ENCODE results near the gene FOXF2. TPM values are rescaled to one million over a fixed set of nuclear protein-coding genes. Genes with fewer than 3 reads are reported as not detected.
"Not testable (repeated sequence)": the region's sequence is repeated elsewhere in the genome, so short reads cannot be mapped to it uniquely, and the experiment has no call there.

The FOXF2 gene
- total and polyA plus RNA-seq, 10 of the 15 experiments (the other 5 are each of a cell fraction or from before 2014, with no cell fraction given), result not detected

GRCh38 chr6:1369695-1370094, 19.7 kb upstream of the FOXF2 start:
- H3K4me3 ChIP-seq; BruUV-seq (replicated peaks); H4K20me1 ChIP-seq (ENCODE audit: control insufficient read depth, insufficient read depth); in situ Hi-C loops (cut with MboI); FAIRE-seq; H2AFZ ChIP-seq (ENCODE audit: control insufficient read depth, low read depth, low read length); H3K79me2 ChIP-seq (ENCODE audit: control insufficient read depth, insufficient read depth, low read length); POLR2A ChIA-PET; H3K4me2 ChIP-seq (ENCODE audit: control insufficient read depth, insufficient read depth); H3K9ac ChIP-seq (ENCODE audit: control insufficient read depth, insufficient read depth, low read length); SMC1A ChIA-PET (ENCODE audit: uncharacterized antibody, unreplicated experiment); CTCF ChIA-PET; DNase-seq (ENCODE audit: low read depth, low spot score); H3K9me3 ChIP-seq (replicated peaks; ENCODE audit: control insufficient read depth, insufficient read depth, low read length); RAD21 ChIA-PET (ENCODE audit: unreplicated experiment); H3K4me1 ChIP-seq (ENCODE audit: control insufficient read depth, insufficient read depth, low read length); ATAC-seq; H3K27ac ChIP-seq (ENCODE audit: control insufficient read depth, insufficient read depth); intact Hi-C loops (cut with micrococcal nuclease; ENCODE audit: unreplicated experiment); H3K27me3 ChIP-seq (replicated peaks in 1 of 2; ENCODE audit: control insufficient read depth in 2 of 2, insufficient read depth in 2 of 2, low read length in 1 of 2); H3K36me3 ChIP-seq (ENCODE audit: control insufficient read depth in 2 of 2, insufficient read depth in 2 of 2, low read length in 1 of 2): not testable (repeated sequence)
- WGBS (ENCODE audit: insufficient coverage, insufficient replicate concordance, low lambda C conversion rate, missing lambda C conversion rate), result 11% methylated on average over 1 of the region's 1 CpG

DNA sequence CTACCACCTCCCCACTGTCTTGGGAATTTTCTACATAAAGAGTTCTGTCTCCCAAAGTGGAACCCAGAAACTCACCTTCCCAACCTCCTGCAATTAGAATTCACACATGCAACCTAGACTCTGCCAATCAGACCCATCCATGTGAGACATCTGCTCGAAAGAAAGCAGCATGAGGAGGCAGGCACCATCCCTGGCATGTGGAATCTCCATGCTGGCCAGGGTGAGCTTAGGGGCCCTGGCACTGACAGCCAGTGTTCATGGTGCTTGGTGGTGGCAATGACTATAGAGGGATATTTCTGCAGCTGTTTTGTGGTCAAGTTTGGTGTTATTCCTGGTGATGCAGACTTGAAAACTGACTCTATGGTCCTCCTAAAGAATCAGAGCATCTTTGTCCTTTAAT, 17.4 kb upstream of the FOXF2 start:
- H3K36me3 ChIP-seq (ENCODE audit: control insufficient read depth in 2 of 2, insufficient read depth in 2 of 2, low read length in 1 of 2), result no peaks in the 10 kb centered on the region
- SMC1A ChIA-PET (ENCODE audit: uncharacterized antibody, unreplicated experiment), result interaction anchor here (0.9 kb wide), 1 partner anchor 9 kb away, joined by 4 read pairs; no protein-coding TSS in a partner anchor
- intact Hi-C loops (cut with micrococcal nuclease; ENCODE audit: unreplicated experiment) (no loop called here), in situ Hi-C loops (cut with MboI) (no loop called here)
- no peak for FAIRE-seq
- RAD21 ChIA-PET (ENCODE audit: unreplicated experiment), result no interaction called here
- peaks cover 3 to 7% of the 10 kb centered on the region in 2 experiments; a peak in 2 of 4 replicates for H3K27me3 ChIP-seq (replicated peaks in 1 of 2; ENCODE audit: control insufficient read depth in 2 of 2, insufficient read depth in 2 of 2, low read length in 1 of 2)
- H3K9ac ChIP-seq (ENCODE audit: control insufficient read depth, insufficient read depth, low read length), result no peak overlapping the region
- no TSS peak for BruUV-seq (replicated peaks)
- no peak overlapping the region for H3K27ac ChIP-seq (ENCODE audit: control insufficient read depth, insufficient read depth)
- POLR2A ChIA-PET, result no interaction called here
- no peak overlapping the region for H3K4me2 ChIP-seq (ENCODE audit: control insufficient read depth, insufficient read depth)
- CTCF ChIA-PET, result interaction anchor here (1.1 to 1.5 kb wide), 2 partner anchors 19 to 779 kb away, joined by 3 read pairs; no protein-coding TSS in a partner anchor
- no peak overlapping the region for H3K4me3 ChIP-seq
- no peaks in the 10 kb centered on the region; the same call in 1 of the 3 replicates for H3K9me3 ChIP-seq (replicated peaks; ENCODE audit: control insufficient read depth, insufficient read depth, low read length)
- no peak overlapping the region for H2AFZ ChIP-seq (ENCODE audit: control insufficient read depth, low read depth, low read length)
- H3K4me1 ChIP-seq (ENCODE audit: control insufficient read depth, insufficient read depth, low read length), result no peaks in the 10 kb centered on the region
- DNase-seq (ENCODE audit: low read depth, low spot score), result no peak
- no peaks in the 10 kb centered on the region for H4K20me1 ChIP-seq (ENCODE audit: control insufficient read depth, insufficient read depth)
- no peaks in the 10 kb centered on the region for H3K79me2 ChIP-seq (ENCODE audit: control insufficient read depth, insufficient read depth, low read length)
- ATAC-seq, result no peak
- WGBS (ENCODE audit: insufficient coverage, insufficient replicate concordance, low lambda C conversion rate, missing lambda C conversion rate), result 0% methylated on average over 1 of the region's 1 CpG
- TF ChIP-seq IRF4 (IDR thresholded peaks at IDR 0.05; ENCODE audit: low read depth, low read length), result no peak
- no peak for TF ChIP-seq RBBP5 (conservative IDR thresholded peaks at IDR 0.05)
- TF ChIP-seq, protein P1, sequence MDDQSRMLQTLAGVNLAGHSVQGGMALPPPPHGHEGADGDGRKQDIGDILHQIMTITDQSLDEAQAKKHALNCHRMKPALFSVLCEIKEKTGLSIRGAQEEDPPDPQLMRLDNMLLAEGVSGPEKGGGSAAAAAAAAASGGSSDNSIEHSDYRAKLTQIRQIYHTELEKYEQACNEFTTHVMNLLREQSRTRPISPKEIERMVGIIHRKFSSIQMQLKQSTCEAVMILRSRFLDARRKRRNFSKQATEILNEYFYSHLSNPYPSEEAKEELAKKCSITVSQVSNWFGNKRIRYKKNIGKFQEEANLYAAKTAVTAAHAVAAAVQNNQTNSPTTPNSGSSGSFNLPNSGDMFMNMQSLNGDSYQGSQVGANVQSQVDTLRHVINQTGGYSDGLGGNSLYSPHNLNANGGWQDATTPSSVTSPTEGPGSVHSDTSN (IDR thresholded peaks at IDR 0.05; ENCODE audit: insufficient replicate concordance, low read depth, low read length), result no peak
- no peak for TF ChIP-seq CUX1 (IDR thresholded peaks at IDR 0.05; ENCODE audit: insufficient replicate concordance, low read depth, low read length)
- no peak for TF ChIP-seq YY1 (IDR thresholded peaks at IDR 0.05; ENCODE audit: low read depth, low read length)
- no peak for TF ChIP-seq EZH2 (IDR thresholded peaks at IDR 0.05; ENCODE audit: borderline replicate concordance, control insufficient read depth, low read depth, low read length)
